PC-9 (cell line): ENCODE data around the gene FAM83D. TPM values are rescaled to one million over a fixed set of nuclear protein-coding genes. Genes with fewer than 3 reads are reported as not detected.

Source experiments
- BruUV-seq: library from RNA; stranded (reverse); fragments of 400-500 nt; replicated peaks from 2 replicates; lab custom pipeline; 2021; lab: Mats Ljungman, UMichigan
- CTCF ChIA-PET: fragments of 300-600 bp; sonication (Branson Sonifier 250); formaldehyde crosslinking; loops from one replicate; lab custom pipeline; 2022; ENCODE audit warnings: antibody characterized with exemption; lab: Charles Lee
- POLR2A ChIA-PET: fragments of 300-600 bp; sonication (Branson Sonifier 250); formaldehyde crosslinking; loops from one replicate; lab custom pipeline; 2022; ENCODE audit warnings: antibody characterized with exemption; ENCODE audit not compliant: unreplicated experiment; lab: Charles Lee
- DNase-seq, 2 experiments: peaks; one replicate each; pipeline versions ENCODE4 v3.0.0 to v3.0.0-alpha.2; 2015 to 2022; ENCODE audit warnings: mixed read lengths in 1 of 2
- H2AFZ ChIP-seq: fragments of 200-600 bp; sonication (generic); 2 replicates; pipeline ENCODE4 v1.8.1; 2017; ENCODE audit warnings: antibody characterized with exemption
- H3F3A ChIP-seq: fragments of 200-600 bp; sonication (generic); 2 replicates; pipeline ENCODE4 v1.8.1; 2017; ENCODE audit warnings: antibody characterized with exemption, mild to moderate bottlenecking, low read depth; ENCODE audit not compliant: insufficient read depth
- H3K27ac ChIP-seq: fragments of 200-600 bp; sonication (generic); 2 replicates; pipeline ENCODE4 v1.6.1; 2016; ENCODE audit warnings: mixed run types
- H3K27me3 ChIP-seq: fragments of 200-600 bp; sonication (generic); 2 replicates; pipeline ENCODE4 v1.6.1; 2016; ENCODE audit warnings: low read depth, mixed run types; ENCODE audit not compliant: insufficient read depth
- H3K36me3 ChIP-seq: fragments of 200-600 bp; sonication (generic); 2 replicates; pipeline ENCODE4 v1.6.1; 2016; ENCODE audit warnings: low read depth, mixed run types
- H3K4me1 ChIP-seq: fragments of 200-600 bp; sonication (generic); replicated peaks from 2 replicates; pipeline ENCODE4 v1.6.1; 2016; ENCODE audit warnings: mixed run types; ENCODE audit not compliant: insufficient read depth
- H3K4me2 ChIP-seq: fragments of 200-600 bp; sonication (generic); 2 replicates; pipeline ENCODE4 v1.6.1; 2017; ENCODE audit warnings: mixed run types
- H3K4me3 ChIP-seq: fragments of 200-600 bp; sonication (generic); 2 replicates; pipeline ENCODE4 v1.6.1; 2016; ENCODE audit warnings: mixed run types
- H3K79me2 ChIP-seq: fragments of 200-600 bp; sonication (generic); 2 replicates; pipeline ENCODE4 v1.6.1; 2017; ENCODE audit warnings: low read depth, mixed run types
- H3K9me2 ChIP-seq: fragments of 200-600 bp; sonication (generic); 2 replicates; pipeline ENCODE4 v1.8.1; 2017; ENCODE audit warnings: mild to moderate bottlenecking; ENCODE audit not compliant: insufficient read depth
- H3K9me3 ChIP-seq: fragments of 200-600 bp; sonication (generic); 2 replicates; pipeline ENCODE4 v1.8.1; 2016; ENCODE audit warnings: low read depth; ENCODE audit not compliant: insufficient read depth
- H4K20me1 ChIP-seq: fragments of 200-600 bp; sonication (generic); 2 replicates; pipeline ENCODE4 v1.8.1; 2017; ENCODE audit not compliant: insufficient read depth
- EZH2 ChIP-seq: fragments of 200-600 bp; sonication (generic); IDR thresholded peaks from 2 replicates; pipeline ENCODE4 v1.8.0; 2017; ENCODE audit warnings: antibody characterized with exemption, low read depth
- intact Hi-C: fragments of 100-400 bp; cut with micrococcal nuclease; formaldehyde crosslinking; loops from one replicate; pipeline ENCODE4 v1.10.0; 2022; ENCODE audit not compliant: unreplicated experiment
- total RNA-seq: library from RNA; stranded (reverse); gene quantifications from 2 replicates; pipeline ENCODE4 v1.2.3, GENCODE V29; 2021
- TF ChIP-seq, protein P1 (sequence below): fragments of 200-600 bp; sonication (generic); conservative IDR thresholded peaks from 2 replicates; pipeline ENCODE4 v1.6.1; 2017; ENCODE audit warnings: mixed run types, antibody characterized with exemption, mild to moderate bottlenecking, moderate library complexity

Gene FAM83D
- total RNA-seq, 1 experiment from 2014 or later = 57.3 TPM

DNA sequence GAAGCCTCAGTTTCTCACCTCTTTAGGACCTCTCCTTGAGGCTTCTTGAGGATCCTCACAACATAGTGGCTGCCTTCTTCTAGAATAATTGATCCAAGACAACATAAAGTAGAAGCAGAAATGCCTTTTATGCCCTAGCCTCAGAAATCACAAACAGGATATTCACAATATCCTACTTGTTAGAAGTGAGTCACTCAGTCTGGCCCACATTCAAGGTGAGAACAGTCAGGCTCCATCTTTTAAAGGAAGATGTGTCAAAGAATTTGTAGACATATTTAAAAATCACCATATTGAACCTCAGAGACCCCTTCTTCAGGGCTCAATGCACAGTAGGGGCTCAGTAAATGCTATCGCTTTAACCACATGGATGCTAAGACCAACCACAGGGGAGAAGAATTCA lies 20.8 kb upstream of the FAM83D start:
- POLR2A ChIA-PET = interaction anchor here (0.6 kb wide), 1 partner anchor 59 kb away, joined by 7 read pairs; no protein-coding TSS in a partner anchor
- H3K4me1 ChIP-seq = no peaks in the 10 kb centered on the region
- peaks cover 8% of the 10 kb centered on the region; the same call in 1 of the 2 replicates for H3K9me3 ChIP-seq
- BruUV-seq = no TSS peak
- CTCF ChIA-PET = no interaction called here
- no peak overlapping the region for H3K27ac ChIP-seq
- peaks cover 67% of the 10 kb centered on the region for H3K27me3 ChIP-seq
- no peaks in the 10 kb centered on the region for H3K36me3 ChIP-seq
- no peak overlapping the region for H2AFZ ChIP-seq
- TF ChIP-seq, protein P1, sequence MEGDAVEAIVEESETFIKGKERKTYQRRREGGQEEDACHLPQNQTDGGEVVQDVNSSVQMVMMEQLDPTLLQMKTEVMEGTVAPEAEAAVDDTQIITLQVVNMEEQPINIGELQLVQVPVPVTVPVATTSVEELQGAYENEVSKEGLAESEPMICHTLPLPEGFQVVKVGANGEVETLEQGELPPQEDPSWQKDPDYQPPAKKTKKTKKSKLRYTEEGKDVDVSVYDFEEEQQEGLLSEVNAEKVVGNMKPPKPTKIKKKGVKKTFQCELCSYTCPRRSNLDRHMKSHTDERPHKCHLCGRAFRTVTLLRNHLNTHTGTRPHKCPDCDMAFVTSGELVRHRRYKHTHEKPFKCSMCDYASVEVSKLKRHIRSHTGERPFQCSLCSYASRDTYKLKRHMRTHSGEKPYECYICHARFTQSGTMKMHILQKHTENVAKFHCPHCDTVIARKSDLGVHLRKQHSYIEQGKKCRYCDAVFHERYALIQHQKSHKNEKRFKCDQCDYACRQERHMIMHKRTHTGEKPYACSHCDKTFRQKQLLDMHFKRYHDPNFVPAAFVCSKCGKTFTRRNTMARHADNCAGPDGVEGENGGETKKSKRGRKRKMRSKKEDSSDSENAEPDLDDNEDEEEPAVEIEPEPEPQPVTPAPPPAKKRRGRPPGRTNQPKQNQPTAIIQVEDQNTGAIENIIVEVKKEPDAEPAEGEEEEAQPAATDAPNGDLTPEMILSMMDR = no peak
- TF ChIP-seq EZH2 = no peak
- H3K79me2 ChIP-seq = no peaks in the 10 kb centered on the region
- intact Hi-C loops = no loop called here
- no peak overlapping the region for H3K4me3 ChIP-seq
- no peaks in the 10 kb centered on the region for H4K20me1 ChIP-seq
- peak in 1 of 2 experiments; percentile 22 for DNase-seq
- no peaks in the 10 kb centered on the region for H3K9me2 ChIP-seq
- H3K4me2 ChIP-seq = no peak overlapping the region
- no peaks in the 10 kb centered on the region for H3F3A ChIP-seq

DNA sequence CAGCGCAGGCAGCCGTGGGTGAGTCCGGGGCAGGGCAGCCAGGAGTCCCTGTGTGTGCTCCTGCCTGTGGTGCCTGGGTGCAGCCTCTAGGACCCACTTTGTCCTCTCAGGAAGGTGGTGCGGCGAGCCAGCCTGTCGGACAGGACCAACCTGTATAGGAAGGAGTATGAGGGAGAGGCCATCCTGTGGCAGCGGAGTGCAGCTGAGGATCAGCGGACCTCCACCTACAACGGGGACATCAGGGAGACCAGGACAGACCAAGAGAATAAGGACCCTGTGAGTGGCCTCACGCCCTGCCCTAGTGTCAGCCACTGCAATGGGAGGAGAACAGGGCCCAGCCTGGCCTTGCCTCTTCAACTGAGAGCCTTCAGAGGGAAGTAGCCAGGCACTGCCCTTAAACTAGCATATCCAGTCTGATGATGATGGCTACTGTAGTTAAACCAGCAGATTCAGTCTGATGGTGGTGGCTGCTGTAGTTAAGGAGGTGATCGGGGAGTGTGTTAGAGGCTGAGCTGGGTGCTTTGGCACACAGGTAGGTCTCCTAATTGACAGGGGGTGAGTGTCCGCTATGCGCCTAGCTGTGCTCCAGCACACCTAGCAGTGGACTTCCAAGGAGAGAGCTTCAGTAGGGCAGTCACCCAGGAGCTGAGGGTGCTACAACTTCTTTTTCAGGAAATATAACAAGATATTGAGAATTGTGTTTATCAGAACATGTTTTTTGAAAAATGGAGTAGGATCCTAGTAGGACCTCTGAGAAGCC lies 18.1 kb upstream of the FAM83D start:
- Histone ChIP-seq H3K27me3 (peaks cover 46% of the 10 kb centered on the region), H3K36me3 (no peaks in the 10 kb centered on the region), H3K9me3 (peaks cover 8% of the 10 kb centered on the region; the same call in 1 of the 2 replicates), H3K27ac (no peak overlapping the region), H3K4me1 (no peaks in the 10 kb centered on the region), H3F3A (no peaks in the 10 kb centered on the region), H4K20me1 (no peaks in the 10 kb centered on the region), H3K4me3 (no peak overlapping the region), H3K9me2 (no peaks in the 10 kb centered on the region), H3K79me2 (no peaks in the 10 kb centered on the region), H2AFZ (no peak overlapping the region), H3K4me2 (no peak overlapping the region)
- BruUV-seq = no TSS peak
- intact Hi-C loops = no loop called here
- CTCF ChIA-PET = no interaction called here
- POLR2A ChIA-PET = no interaction called here
- TF ChIP-seq EZH2 = no peak
- TF ChIP-seq, protein P1 = no peak
- peak in 1 of 2 experiments; percentile 36 for DNase-seq

DNA sequence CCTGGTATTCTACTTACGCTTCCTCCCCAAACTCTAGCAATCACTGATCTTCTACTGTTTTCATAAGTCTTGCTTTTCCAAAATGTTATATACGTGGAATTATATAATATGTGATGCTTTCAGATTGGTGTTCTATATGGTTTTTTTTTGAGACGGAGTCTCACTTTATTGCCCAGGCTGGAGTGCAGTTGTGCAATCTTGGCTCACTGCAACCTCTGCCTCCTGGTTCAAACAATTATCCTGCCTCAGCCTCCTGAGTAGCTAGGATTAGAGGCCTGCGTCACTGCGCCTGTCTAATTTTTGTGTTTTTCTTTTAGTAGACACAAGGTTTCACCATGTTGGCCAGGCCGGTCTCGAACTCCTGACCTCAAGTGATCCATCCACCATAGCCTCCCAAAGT lies 10.9 kb upstream of the FAM83D start:
- CTCF ChIA-PET = no interaction called here
- no TSS peak for BruUV-seq
- POLR2A ChIA-PET = no interaction called here
- Histone ChIP-seq H4K20me1 (no peaks in the 10 kb centered on the region), H3K36me3 (no peaks in the 10 kb centered on the region), H3K79me2 (no peaks in the 10 kb centered on the region), H3K27me3 (peaks cover 55% of the 10 kb centered on the region), H3K4me1 (no peaks in the 10 kb centered on the region), H2AFZ (no peak overlapping the region), H3K9me3 (no peaks in the 10 kb centered on the region), H3K27ac (no peak overlapping the region), H3K9me2 (no peaks in the 10 kb centered on the region), H3F3A (no peaks in the 10 kb centered on the region), H3K4me2 (no peak overlapping the region), H3K4me3 (no peak overlapping the region)
- no peak for TF ChIP-seq EZH2
- TF ChIP-seq, protein P1 = no peak
- intact Hi-C loops = no loop called here
- DNase-seq = peak in 1 of 2 experiments; percentile 23
